Hair follicular keratinocyte (primary cell): ENCODE data around the gene RSRC2. TPM values are rescaled to one million over a fixed set of nuclear protein-coding genes. Genes with fewer than 3 reads are reported as not detected.

ENCODE experiments used
- total RNA-seq: library from RNA; depleted of rRNA; stranded (reverse); fragments of >200 nt; gene quantifications from 2 replicates; pipeline ENCODE4 v1.2.3, GENCODE V29; 2015

The RSRC2 gene
- 24.6 and 31.4 TPM in 2 replicates for total RNA-seq

GRCh38 chr12:122526683-122527477, at the start of gene RSRC2, which contains the start of gene KNTC1:
Gene RSRC2 (minus strand): TSS chr12:122526936. CDS start chr12:122526853, 83 bp downstream.
Gene KNTC1 (plus strand): TSS chr12:122527249. CDS start chr12:122530064, 2,815 bp downstream.

GRCh38 chr12:122500685-122501488, 25.8 kb downstream of the RSRC2 start, which contains the start of gene ZCCHC8:
Gene ZCCHC8 (minus strand): TSS chr12:122500932. CDS start chr12:122500840, 92 bp downstream.

Other genes with a start within 250 kb of the RSRC2 start
- 21.3 and 25.8 TPM in 2 replicates for gene CLIP1, start 104.3 kb downstream of the RSRC2 start, total RNA-seq
- 13.4 and 15.7 TPM in 2 replicates for gene ZCCHC8, start 26.0 kb downstream of the RSRC2 start, total RNA-seq
- gene KNTC1, start 313 bp upstream of the RSRC2 start, total RNA-seq: 16.1 and 28.1 TPM in 2 replicates
- gene HCAR2, start 176.4 kb upstream of the RSRC2 start, total RNA-seq: 0.61 and 2.1 TPM in 2 replicates
- gene HCAR3, start 189.9 kb upstream of the RSRC2 start, total RNA-seq: 1.4 and 4.3 TPM in 2 replicates
- gene HCAR1, start 203.9 kb upstream of the RSRC2 start, total RNA-seq: 0.11 and 0.31 TPM in 2 replicates
- gene DENR, start 225.9 kb upstream of the RSRC2 start, total RNA-seq: 30.9 and 33.2 TPM in 2 replicates
- gene CCDC62, start 247.6 kb upstream of the RSRC2 start, total RNA-seq: 0.23 TPM in 2 replicates